SK-N-SH (cell line): ENCODE results near the gene GALNT6. TPM values are rescaled to one million over a fixed set of nuclear protein-coding genes. Genes with fewer than 3 reads are reported as not detected.
A peak's percentile ranks its signal among the peaks of the same experiment; 100 is the strongest.

Experiments
- CTCF ChIA-PET: fragments of 300-600, 350-600 bp; formaldehyde crosslinking; extraction: SDS; loops from one replicate; lab custom pipeline; 2021; lab: Yijun Ruan, JAX
- POLR2A ChIA-PET: fragments of 350-600 bp; sonication (Branson Sonifier 250); formaldehyde crosslinking; extraction: SDS; loops from one replicate; lab custom pipeline; 2020; ENCODE audit warnings: antibody characterized with exemption, inconsistent platforms; lab: Yijun Ruan, JAX
- DNase-seq: peaks from one replicate; pipeline ENCODE4 v3.0.0; 2012
- H2AFZ ChIP-seq: fragments of 200-600 bp; sonication (generic); 2 replicates; pipeline ENCODE4 v1.8.1; 2016; ENCODE audit warnings: antibody characterized with exemption, mild to moderate bottlenecking, low read depth
- H3F3A ChIP-seq: fragments of 200-600 bp; sonication (generic); replicated peaks from 2 replicates; pipeline ENCODE3; 2016; ENCODE audit warnings: antibody characterized with exemption, mild to moderate bottlenecking; ENCODE audit not compliant: insufficient read depth
- H3K27ac ChIP-seq, 2 experiments: fragments of 200-500 bp in 1 of 2; fragments of 200-600 bp in 1 of 2; sonication (Bioruptor generic) in 1 of 2; sonication (generic), shearing (Covaris generic) in 1 of 2; 2 replicates each; pipeline versions ENCODE4 v1.5.1 to v1.6.1; 2014 to 2016; ENCODE audit warnings: low read depth in 2 of 2, inconsistent platforms in 1 of 2, low read length in 1 of 2, mild to moderate bottlenecking in 1 of 2, mixed read lengths in 1 of 2
- H3K27me3 ChIP-seq: fragments of 200-600 bp; sonication (generic), shearing (Covaris generic); 2 replicates; pipeline ENCODE4 v1.6.1; 2016; ENCODE audit warnings: mixed run types; ENCODE audit not compliant: insufficient read depth
- H3K36me3 ChIP-seq, 2 experiments: fragments of 200-500 bp in 1 of 2; fragments of 200-600 bp in 1 of 2; sonication (Bioruptor generic) in 1 of 2; sonication (generic) in 1 of 2; replicated peaks in 1 of 2; 2 replicates each; pipeline versions ENCODE3 to v1.5.1; 2014 to 2016; ENCODE audit warnings: low read length in 1 of 2, mild to moderate bottlenecking in 1 of 2; ENCODE audit not compliant: insufficient read depth in 2 of 2, control insufficient read depth in 1 of 2
- H3K4me1 ChIP-seq, 2 experiments: fragments of 200-500 bp in 1 of 2; fragments of 200-600 bp in 1 of 2; sonication (Bioruptor generic) in 1 of 2; sonication (generic), shearing (Covaris generic) in 1 of 2; 2 replicates each; pipeline versions ENCODE4 v1.5.1 to v1.6.1; 2014 to 2016; ENCODE audit warnings: low read depth in 1 of 2, low read length in 1 of 2, mixed run types in 1 of 2; ENCODE audit not compliant: insufficient read depth in 2 of 2, control insufficient read depth in 1 of 2
- H3K4me2 ChIP-seq: fragments of 200-600 bp; sonication (generic), shearing (Covaris generic); 2 replicates; pipeline ENCODE4 v1.6.1; 2017; ENCODE audit warnings: mixed run types
- H3K4me3 ChIP-seq, 2 experiments: fragments of 200-500 bp in 1 of 2; fragments of 200-600 bp in 1 of 2; sonication (Bioruptor generic) in 1 of 2; sonication (generic), shearing (Covaris generic) in 1 of 2; 2 replicates each; pipeline versions ENCODE4 v1.5.1 to v1.8.1; 2014 to 2016; ENCODE audit warnings: low read depth in 2 of 2, inconsistent platforms in 1 of 2, low read length in 1 of 2, mild to moderate bottlenecking in 1 of 2, mixed read lengths in 1 of 2, moderate library complexity in 1 of 2
- H3K79me2 ChIP-seq: fragments of 200-600 bp; sonication (generic); 2 replicates; pipeline ENCODE4 v1.8.1; 2017; ENCODE audit warnings: mild to moderate bottlenecking; ENCODE audit not compliant: insufficient read depth
- H3K9ac ChIP-seq: fragments of 200-600 bp; sonication (generic); 2 replicates; pipeline ENCODE4 v1.6.1; 2017; ENCODE audit warnings: mixed run types
- H3K9me2 ChIP-seq: fragments of 200-600 bp; sonication (generic); 2 replicates; pipeline ENCODE4 v1.6.1; 2017; ENCODE audit warnings: mixed run types
- H3K9me3 ChIP-seq: fragments of 200-600 bp; sonication (generic); 2 replicates; pipeline ENCODE4 v1.6.1; 2017; ENCODE audit warnings: mixed run types, mild to moderate bottlenecking, moderate library complexity
- H4K20me1 ChIP-seq: fragments of 200-600 bp; sonication (generic); 2 replicates; pipeline ENCODE4 v1.6.1; 2017; ENCODE audit warnings: mild to moderate bottlenecking, mixed run types; ENCODE audit not compliant: insufficient read depth
- ELF1 ChIP-seq: IDR thresholded peaks from 2 replicates; pipeline ENCODE4 v1.4.0; 2012
- EP300 ChIP-seq, 2 experiments: IDR thresholded peaks; 2 replicates each; pipeline versions ENCODE4 v1.4.0 to v1.6.1; 2012; ENCODE audit warnings: borderline replicate concordance in 1 of 2, low read depth in 1 of 2, low read length in 1 of 2
- FOXM1 ChIP-seq: IDR thresholded peaks from 2 replicates; pipeline ENCODE4 v1.4.0; 2012; ENCODE audit warnings: low read depth, mild to moderate bottlenecking
- JUND ChIP-seq: IDR thresholded peaks from 2 replicates; pipeline ENCODE4 v1.4.0; 2012
- MAX ChIP-seq: IDR thresholded peaks from 2 replicates; pipeline ENCODE4 v1.4.0; 2012; ENCODE audit warnings: low read depth
- MXI1 ChIP-seq: IDR thresholded peaks from 2 replicates; pipeline ENCODE4 v1.6.1; 2012; ENCODE audit warnings: mild to moderate bottlenecking, low read depth, low read length, improper control_type of control experiment
- NRF1 ChIP-seq: IDR thresholded peaks from 2 replicates; pipeline ENCODE4 v1.6.1; 2012; ENCODE audit warnings: low read depth, mild to moderate bottlenecking, low read length
- REST ChIP-seq: IDR thresholded peaks from 2 replicates; pipeline ENCODE4 v1.6.1; 2012; ENCODE audit warnings: mild to moderate bottlenecking, low read depth, low read length, moderate library complexity
- RFX5 ChIP-seq: IDR thresholded peaks from 2 replicates; pipeline ENCODE4 v1.6.1; 2012; ENCODE audit warnings: mild to moderate bottlenecking, improper control_type of control experiment, low read length
- SIN3A ChIP-seq: IDR thresholded peaks from 2 replicates; pipeline ENCODE4 v1.6.1; 2012; ENCODE audit warnings: low read depth, mild to moderate bottlenecking, low read length, moderate library complexity, borderline replicate concordance
- TAF1 ChIP-seq: IDR thresholded peaks from 2 replicates; pipeline ENCODE4 v1.6.1; 2012; ENCODE audit warnings: low read depth, mild to moderate bottlenecking, low read length, moderate library complexity, borderline replicate concordance
- USF2 ChIP-seq: fragments of 150-350 bp; IDR thresholded peaks from 2 replicates; pipeline ENCODE4 v1.6.1; 2017; ENCODE audit warnings: antibody characterized with exemption, low read length, low read depth, borderline replicate concordance
- YY1 ChIP-seq: IDR thresholded peaks from 2 replicates; pipeline ENCODE4 v1.4.0; 2012; ENCODE audit warnings: low read depth, mild to moderate bottlenecking
- WGBS: methylation state at CpG from one replicate; pipeline ENCODE4 v1.1.6; 2017; ENCODE audit warnings: low lambda C conversion rate; 5-methylcytosine and 5-hydroxymethylcytosine counted together
- polyA plus RNA-seq, 3 experiments: library from polyadenylated mRNA; depleted of rRNA; stranded (reverse); fragments of >200 nt; gene quantifications; 2 replicates each; pipeline ENCODE4 v1.2.3, GENCODE V29; 2012
- TF ChIP-seq, protein P1 (sequence below): IDR thresholded peaks from 2 replicates; pipeline ENCODE4; 2012
- TF ChIP-seq, protein P2 (sequence below): IDR thresholded peaks from 2 replicates; pipeline ENCODE4 v1.4.0; 2012; ENCODE audit warnings: low read depth, borderline replicate concordance
- TF ChIP-seq, protein P3 (sequence below): fragments of 200-600 bp; sonication (generic); IDR thresholded peaks from 2 replicates; pipeline ENCODE4 v1.6.1; 2017; ENCODE audit warnings: antibody characterized with exemption, mild to moderate bottlenecking, moderate library complexity

GALNT6 gene
- polyA plus RNA-seq, 1 of the 3 experiments (the other 2 are of a cell fraction) = 0.74 TPM

GRCh38 chr12:51413149-51413548 is 21.9 kb upstream of the GALNT6 start:
- Histone ChIP-seq H3K4me2 (no peak overlapping the region), H3K9me3 (no peaks in the 10 kb centered on the region), H3K36me3 (no peaks in the 10 kb centered on the region), H3F3A (no peaks in the 10 kb centered on the region), H3K4me3 (no peak overlapping the region), H3K4me1 (peaks cover 0 to 12% of the 10 kb centered on the region in 2 experiments; a peak in 1 of 4 replicates), H3K27me3 (no peaks in the 10 kb centered on the region), H3K9ac (no peak overlapping the region), H4K20me1 (no peaks in the 10 kb centered on the region), H3K9me2 (no peaks in the 10 kb centered on the region), H2AFZ (no peak overlapping the region), H3K27ac (no peak overlapping the region), H3K79me2 (no peaks in the 10 kb centered on the region)
- TF ChIP-seq NRF1 (no peak), MAX (no peak), YY1 (no peak), FOXM1 (no peak)
- TF ChIP-seq, protein P1, sequence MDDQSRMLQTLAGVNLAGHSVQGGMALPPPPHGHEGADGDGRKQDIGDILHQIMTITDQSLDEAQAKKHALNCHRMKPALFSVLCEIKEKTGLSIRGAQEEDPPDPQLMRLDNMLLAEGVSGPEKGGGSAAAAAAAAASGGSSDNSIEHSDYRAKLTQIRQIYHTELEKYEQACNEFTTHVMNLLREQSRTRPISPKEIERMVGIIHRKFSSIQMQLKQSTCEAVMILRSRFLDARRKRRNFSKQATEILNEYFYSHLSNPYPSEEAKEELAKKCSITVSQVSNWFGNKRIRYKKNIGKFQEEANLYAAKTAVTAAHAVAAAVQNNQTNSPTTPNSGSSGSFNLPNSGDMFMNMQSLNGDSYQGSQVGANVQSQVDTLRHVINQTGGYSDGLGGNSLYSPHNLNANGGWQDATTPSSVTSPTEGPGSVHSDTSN = no peak
- no peak for DNase-seq
- CTCF ChIA-PET = interaction anchor here (1.3 to 5.3 kb wide), 2 partner anchors 7 to 407 kb away, joined by 3 to 47 read pairs; no protein-coding TSS in a partner anchor
- POLR2A ChIA-PET = interaction anchor here (0.8 kb wide), 1 partner anchor 8 kb away, joined by 3 read pairs; no protein-coding TSS in a partner anchor

- Histone ChIP-seq H3K4me1 (peaks cover 0 to 39% of the 10 kb centered on the region in 2 experiments; a peak in 2 of 4 replicates), H3K9me3 (no peaks in the 10 kb centered on the region), H3K9ac (no peak overlapping the region), H3F3A (no peaks in the 10 kb centered on the region), H3K9me2 (no peaks in the 10 kb centered on the region), H2AFZ (no peak overlapping the region), H3K36me3 (no peaks in the 10 kb centered on the region), H3K4me2 (no peak overlapping the region), H3K27ac (peak overlapping the region in 1 of 2 experiments; percentile 85; a peak in 2 of 4 replicates), H3K27me3 (no peaks in the 10 kb centered on the region), H3K79me2 (no peaks in the 10 kb centered on the region), H3K4me3 (no peak overlapping the region), H4K20me1 (no peaks in the 10 kb centered on the region)
- 50% methylated on average over 8 of the region's 8 CpGs for WGBS
- POLR2A ChIA-PET = interaction anchor here (0.6 to 1.1 kb wide), 4 partner anchors 12 to 790 kb away, joined by 3 to 9 read pairs (median 3); no protein-coding TSS in a partner anchor
- DNase-seq = peak; percentile 73
- CTCF ChIA-PET = interaction anchor here (0.8 to 5.3 kb wide), 3 partner anchors 10 to 254 kb away, joined by 3 to 47 read pairs (median 3); no protein-coding TSS in a partner anchor
- TF ChIP-seq, protein P2, sequence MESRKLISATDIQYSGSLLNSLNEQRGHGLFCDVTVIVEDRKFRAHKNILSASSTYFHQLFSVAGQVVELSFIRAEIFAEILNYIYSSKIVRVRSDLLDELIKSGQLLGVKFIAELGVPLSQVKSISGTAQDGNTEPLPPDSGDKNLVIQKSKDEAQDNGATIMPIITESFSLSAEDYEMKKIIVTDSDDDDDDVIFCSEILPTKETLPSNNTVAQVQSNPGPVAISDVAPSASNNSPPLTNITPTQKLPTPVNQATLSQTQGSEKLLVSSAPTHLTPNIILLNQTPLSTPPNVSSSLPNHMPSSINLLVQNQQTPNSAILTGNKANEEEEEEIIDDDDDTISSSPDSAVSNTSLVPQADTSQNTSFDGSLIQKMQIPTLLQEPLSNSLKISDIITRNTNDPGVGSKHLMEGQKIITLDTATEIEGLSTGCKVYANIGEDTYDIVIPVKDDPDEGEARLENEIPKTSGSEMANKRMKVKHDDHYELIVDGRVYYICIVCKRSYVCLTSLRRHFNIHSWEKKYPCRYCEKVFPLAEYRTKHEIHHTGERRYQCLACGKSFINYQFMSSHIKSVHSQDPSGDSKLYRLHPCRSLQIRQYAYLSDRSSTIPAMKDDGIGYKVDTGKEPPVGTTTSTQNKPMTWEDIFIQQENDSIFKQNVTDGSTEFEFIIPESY = no peak
- TF ChIP-seq SIN3A (no peak), JUND (no peak), REST (no peak), EP300 (IDR thresholded peaks at IDR 0.05; ENCODE audit: borderline replicate concordance in 1 of 2, low read depth in 1 of 2, low read length in 1 of 2) (peak in 1 of 2 experiments; percentile 99; a peak in 2 of 4 replicates), YY1 (no peak), ELF1 (no peak), TAF1 (no peak), USF2 (no peak), MXI1 (peak; percentile 75), RFX5 (no peak)
- TF ChIP-seq, protein P3, sequence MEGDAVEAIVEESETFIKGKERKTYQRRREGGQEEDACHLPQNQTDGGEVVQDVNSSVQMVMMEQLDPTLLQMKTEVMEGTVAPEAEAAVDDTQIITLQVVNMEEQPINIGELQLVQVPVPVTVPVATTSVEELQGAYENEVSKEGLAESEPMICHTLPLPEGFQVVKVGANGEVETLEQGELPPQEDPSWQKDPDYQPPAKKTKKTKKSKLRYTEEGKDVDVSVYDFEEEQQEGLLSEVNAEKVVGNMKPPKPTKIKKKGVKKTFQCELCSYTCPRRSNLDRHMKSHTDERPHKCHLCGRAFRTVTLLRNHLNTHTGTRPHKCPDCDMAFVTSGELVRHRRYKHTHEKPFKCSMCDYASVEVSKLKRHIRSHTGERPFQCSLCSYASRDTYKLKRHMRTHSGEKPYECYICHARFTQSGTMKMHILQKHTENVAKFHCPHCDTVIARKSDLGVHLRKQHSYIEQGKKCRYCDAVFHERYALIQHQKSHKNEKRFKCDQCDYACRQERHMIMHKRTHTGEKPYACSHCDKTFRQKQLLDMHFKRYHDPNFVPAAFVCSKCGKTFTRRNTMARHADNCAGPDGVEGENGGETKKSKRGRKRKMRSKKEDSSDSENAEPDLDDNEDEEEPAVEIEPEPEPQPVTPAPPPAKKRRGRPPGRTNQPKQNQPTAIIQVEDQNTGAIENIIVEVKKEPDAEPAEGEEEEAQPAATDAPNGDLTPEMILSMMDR = no peak
These were observed 18.6 kb upstream of the GALNT6 start for GRCh38 chr12:51409846-51410245.
